ENCODE data around the gene STK24. TPM values are rescaled to one million over a fixed set of nuclear protein-coding genes. Genes with fewer than 3 reads are reported as not detected.

Gene STK24
- total RNA-seq, 1 donor from 2014 or later, result 53.8 TPM

DNA sequence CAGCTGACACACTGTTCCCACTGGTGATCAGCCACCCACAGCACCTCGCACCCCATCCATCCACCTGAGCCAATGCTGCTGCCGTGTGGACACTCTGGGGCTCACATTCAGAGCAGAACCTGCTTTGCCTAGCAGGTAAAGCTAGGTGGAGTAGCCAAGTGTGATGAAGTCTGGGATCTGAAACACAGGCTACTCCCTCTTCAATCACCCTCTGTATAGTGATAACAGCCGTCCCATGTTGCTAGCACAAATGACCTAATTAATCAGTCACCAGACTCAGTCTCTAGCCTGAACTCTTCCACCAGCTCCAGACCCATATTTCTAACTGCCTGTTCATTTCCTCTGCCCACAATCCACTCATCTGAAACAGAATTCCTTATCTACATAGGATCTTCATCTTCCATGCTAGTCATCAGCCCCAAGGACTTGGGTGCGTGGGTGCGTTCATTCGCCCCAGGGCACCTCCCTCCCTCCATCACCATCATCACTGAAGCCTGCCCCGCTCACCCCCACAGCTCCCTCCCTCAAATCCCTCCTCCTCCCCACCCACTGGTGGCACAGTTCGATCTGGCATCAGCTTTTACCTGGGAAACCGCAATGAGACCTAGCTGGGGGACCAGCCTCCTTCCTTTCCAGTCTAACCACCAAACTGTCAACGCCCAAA, 19.8 kb downstream of the STK24 start:
- DNase-seq, result no peak

DNA sequence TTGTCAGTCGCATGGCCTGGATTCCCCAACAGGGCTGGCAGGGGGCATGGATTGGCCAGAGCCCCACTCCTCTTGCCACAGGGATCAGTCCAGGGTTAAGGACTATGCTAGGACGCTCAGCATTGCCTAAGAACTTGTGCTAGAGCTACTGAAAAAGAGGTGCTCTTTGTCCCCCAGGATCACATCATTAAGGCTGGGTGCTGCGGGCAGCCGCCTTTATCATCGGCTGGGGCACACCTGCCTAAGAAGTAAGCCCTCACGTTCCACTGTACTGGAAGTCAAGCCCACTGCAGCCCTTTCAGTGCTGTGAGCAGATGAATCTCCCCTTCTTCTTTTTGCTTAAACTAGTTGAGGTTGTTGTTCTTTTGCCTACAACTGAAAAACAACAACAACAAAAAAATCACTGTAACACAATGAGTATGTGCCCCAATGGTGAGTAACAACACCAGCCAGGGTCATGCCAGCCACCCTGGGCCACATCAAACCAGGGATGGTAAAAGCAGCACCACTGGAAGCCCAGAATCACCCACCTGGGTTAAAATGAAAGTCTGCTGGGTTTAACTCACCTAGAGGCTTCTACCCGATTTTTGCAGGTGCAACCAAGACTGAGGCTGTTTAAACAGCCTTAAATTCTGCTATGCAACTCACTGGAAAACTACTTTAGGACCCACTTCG, 20.6 kb downstream of the STK24 start:
- DNase-seq, result no peak

DNA sequence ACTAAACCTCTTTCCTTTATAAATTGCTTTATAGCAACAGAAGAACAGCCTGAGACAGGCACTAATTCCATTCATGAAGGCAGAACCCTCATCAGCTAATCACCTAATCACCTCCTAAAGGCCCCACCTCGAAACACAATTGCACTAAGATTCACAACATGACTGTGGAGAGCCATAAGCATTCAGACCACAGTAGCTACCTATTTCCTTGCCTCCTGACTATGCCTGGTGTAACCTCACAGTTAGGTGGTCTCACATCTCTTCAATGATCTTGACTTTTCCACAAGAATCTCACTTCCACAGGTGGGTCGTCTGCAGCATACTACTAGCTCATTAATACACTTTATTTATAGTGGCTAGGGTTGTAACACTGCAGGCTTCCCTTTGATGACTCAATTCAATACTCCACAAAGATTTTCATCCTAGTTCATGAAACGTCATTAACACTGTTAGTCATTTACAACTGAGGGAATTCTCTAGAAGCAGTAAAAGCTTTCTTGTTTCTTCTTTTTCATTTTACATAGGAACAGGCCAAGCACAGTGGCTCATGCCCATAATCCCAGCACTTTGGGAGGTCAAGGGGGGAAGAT, 27.1 kb downstream of the STK24 start:
- DNase-seq, result no peak

DNA sequence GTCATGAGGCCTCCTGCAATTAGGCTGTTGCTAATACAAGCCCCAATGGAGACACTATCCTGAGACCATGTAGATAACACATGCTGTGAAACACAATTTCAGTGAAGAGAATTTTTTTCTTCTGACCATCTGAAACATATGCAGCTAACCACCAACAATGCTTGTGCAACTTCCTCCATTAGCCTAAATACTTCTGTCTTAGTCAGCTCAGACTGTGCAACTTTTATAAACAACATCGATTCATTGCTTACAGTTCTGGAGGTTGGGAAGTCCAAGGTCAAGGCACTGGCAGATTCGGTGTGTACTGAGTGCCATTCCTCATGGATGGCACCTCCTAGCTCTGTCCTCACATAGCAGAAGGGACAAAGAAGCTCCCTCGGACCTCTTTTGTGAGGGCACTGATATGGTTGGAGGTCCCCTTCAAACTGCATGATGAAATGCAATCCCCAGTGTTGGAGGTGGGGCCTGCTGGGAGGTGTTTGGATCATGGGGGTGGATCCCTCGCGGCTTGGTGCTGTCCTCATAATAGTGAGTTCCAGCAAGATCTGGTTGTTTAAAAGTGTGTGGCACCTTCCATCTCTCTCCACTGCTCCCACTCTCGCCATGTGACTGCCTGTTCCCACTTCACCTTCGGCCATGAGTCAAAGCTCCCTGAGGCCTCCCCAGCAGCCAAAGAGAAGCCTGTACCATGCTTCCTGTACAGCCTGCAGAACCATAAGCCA, 27.7 kb downstream of the STK24 start:
- DNase-seq, result no peak

DNA sequence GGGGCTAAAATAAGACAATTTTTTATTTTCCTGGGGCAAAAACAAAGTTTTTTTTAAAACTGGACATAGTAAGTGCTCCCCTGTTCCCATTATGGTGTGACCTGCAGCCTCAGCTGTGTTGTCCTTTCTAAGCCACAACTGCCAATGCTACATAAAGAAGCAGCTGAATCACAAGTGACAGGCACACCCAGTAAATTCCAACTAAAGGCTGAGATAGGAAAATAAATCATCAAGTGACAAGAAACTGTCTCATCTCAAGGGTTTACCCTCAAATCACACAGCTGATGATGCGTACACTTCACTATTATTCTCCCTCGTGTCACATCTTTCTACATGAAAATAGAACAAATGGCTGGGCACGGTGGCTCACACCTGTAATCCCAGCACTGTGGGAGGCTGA, 28.7 kb downstream of the STK24 start:
- no peak for DNase-seq

DNA sequence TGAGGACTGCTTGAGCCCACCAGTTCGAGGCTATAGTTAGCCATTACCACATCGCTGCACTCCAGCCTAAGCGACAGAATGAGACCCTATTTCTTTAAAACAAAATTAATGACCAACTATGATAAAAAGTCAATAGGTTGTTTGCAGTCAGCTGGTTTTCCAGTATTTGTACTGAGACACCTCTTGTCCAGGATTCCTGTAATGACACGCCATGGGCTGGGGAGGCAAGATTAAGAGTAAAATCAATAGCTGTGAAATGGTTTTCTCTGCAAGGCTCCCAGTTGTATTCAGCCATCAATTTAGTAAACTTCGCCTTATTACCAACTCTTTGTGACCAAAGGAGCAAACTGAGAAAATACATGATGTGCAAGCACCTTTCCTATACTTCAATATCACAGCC, 29.5 kb downstream of the STK24 start:
- DNase-seq, result no peak

DNA sequence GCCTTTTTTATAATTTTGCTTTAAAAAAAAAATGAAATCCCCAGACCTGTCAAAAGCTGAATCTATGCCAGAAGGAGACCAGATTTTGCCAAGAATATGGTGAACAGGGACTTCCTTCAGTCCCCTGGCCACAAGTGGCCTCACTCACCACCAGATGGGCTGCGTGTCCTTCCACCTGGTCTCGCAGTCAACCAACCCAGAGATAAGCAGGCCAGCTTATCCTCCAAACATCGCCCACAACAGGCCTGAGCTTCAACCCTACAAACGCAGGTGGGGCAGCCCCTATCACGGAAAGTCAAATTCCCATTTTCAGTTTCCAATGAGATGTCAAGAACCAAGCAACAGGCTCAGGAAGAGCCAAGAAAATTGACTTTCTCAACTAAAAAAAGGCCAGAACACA, 30.5 kb downstream of the STK24 start:
- no peak for DNase-seq

DNA sequence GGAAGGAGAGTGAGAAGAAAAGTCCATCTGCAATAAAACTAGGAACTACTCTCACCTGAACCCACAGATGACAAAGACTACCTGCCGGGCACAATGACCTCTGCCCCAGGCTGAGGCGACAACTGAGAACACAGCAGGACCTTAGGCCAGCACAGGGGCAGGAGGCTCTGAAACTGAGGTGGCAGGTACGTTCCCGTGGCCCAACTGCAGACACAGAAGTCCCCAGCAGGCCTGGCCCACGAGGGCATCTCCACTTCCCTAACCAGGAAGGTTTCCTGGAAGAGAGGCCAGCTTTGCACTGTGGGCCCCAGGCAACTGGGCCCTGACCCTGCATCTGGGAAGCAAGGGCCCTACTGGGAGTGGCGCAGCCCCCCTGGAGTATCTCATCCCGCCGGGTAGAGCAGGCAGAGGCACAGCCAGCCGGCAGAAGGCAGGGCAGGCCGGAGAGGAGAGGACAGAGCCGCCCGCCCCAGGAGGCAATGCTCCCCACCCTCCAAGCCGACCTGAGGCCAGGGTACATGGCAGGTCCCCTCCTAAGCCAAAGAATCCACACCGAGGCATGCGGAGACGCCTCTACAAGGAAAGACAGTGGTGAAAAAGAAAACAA, 32.7 kb downstream of the STK24 start:
- DNase-seq, result no peak

DNA sequence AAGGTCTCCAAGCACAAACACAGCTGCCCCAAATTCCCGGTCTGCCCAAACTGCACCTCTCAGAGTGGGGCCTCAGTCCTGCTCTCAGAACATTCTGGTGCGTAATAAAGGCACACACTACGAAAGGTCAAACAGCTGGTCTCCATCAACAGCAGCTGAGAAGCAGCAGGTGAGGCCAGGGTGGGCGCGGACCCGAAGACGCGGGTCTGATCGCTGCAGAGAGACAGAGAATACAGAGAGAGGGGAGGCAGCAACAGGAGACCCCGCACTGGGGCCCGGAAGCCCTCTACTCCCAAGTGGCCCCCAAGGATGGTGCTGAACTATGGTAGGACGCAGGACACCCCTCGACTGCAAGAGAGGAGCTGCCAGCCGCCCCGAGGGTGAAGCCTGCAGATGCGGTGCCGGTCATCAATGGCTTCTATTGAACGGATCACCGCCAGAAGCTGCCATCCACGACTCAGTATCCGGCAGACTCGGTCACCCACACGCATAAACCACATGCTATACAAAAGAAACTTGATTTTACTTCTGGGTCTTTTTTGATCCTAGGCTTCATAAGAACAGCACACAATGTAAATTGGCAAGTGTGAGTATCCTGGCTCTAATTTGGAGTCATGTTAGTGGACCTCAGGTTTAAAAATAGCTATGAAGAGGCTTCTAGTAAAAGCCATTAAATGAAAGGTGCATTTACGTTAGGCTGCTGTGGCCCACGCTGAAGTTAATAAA, 33.4 kb downstream of the STK24 start:
- no peak for DNase-seq

DNA sequence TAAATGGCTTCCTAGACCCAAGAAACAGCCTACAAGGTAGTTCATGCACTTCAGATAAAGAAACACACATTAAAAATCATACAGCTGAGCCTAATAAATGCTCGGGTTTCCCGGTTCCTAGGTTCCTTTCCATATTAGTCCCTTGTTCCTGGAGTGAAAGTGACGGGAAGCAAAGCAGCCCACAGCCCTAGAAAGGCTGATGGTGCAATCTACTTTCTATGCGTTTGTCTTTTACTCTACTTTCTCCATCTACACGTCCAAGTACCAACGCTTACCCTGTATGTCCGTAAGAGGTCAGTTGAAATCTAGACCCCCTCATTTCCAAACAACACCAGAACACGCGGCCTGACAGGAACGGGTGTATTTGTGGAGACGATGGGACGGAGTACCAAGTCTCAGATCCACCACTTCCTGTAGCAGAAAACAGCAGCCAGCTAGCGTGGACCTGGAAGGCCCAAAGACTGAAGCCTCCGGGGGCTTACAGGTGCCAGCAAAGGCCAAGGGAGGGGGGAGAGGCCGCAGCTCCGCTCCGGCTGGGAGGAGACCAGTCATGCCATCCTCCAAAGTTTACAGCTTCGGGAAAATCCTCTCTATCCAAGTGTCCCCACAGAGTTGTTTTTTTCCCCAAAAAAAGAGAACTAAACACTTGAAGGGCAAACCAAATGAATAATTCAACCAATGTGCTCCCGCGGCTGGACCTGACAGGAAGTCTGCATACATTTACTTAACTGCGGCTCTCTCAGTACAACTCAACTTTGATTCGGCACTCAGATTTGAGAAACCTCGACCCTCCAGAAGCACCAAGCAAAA, 34.1 kb downstream of the STK24 start:
- no peak for DNase-seq

DNA sequence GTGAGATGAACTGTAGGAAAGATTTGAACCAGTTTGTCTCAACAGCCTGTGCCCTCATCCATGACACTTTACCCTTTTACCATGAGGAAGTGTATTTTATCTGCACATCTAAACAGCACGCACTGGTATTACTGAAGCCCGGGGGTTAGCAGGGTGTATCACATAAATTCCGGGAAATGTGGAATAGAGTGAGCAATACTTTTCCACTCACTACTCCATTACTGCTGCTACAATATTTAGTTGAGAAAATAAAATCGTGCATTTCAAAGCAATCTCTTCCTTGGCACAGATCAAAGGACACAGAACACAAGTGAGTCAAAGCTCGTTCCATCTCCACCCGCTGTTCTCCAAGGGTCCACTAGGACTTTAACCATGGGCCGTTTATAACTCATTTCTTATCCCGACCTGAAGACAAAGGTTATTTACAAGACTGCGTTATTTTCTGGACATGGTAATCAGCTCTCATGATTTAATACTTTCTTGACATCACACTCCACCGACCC, 35.2 kb downstream of the STK24 start:
- no peak for DNase-seq

DNA sequence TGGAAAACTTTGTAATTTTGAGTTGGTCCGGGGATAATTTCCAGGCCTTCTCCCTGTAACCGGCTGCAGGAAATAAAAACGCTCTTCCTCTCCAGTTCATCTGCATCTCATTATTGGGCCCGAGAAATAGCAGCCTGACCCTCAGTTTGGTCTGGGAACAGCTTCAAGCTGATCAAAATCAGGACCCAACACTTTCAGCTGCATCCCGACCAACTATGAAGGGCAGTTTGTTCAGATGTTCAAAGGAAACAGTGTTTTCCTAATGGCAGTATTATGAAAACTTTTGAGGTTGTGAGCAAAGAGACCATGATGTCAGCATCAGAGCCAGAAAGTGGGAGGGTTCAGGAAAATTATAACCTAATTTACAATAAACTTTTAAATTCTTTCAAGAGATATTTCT, 35.7 kb downstream of the STK24 start:
- no peak for DNase-seq

DNA sequence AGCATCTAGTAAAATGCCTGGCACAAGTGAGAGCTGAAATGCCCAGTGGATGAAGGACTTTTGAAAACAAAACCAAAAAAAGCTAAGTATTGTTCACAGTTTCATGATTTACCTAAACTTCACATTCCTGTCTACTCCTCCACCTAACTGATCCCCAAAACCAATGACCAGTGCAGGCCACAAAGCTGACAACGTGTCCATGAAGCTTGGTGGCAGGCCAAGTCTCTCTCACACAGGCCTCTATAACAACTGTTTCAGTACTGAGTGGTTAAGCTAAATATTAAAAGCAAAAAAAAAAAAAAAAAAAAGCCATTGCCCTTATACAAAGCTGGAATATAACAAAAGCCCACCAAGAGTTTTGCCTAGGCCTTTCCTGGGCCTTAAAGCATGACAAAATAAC, 36.4 kb downstream of the STK24 start:
- no peak for DNase-seq

DNA sequence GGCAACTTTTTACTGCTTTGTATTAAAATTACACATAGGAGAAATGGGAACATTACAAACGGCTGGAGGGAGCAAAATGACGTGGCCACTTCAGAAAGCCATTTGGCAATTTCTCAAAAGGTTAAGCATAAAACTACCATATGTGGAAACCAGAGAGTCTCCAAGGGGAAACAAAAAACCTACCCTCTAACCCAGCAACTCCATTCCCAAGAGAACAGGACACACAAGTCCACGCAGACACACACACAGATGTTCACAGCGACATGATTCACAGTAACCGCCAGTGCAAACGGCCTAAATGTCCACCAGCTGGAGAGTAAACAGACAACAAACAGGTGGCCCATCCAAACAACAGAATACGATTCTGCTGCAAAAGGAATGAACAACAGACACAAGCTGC, 37.2 kb downstream of the STK24 start:
- no peak for DNase-seq

DNA sequence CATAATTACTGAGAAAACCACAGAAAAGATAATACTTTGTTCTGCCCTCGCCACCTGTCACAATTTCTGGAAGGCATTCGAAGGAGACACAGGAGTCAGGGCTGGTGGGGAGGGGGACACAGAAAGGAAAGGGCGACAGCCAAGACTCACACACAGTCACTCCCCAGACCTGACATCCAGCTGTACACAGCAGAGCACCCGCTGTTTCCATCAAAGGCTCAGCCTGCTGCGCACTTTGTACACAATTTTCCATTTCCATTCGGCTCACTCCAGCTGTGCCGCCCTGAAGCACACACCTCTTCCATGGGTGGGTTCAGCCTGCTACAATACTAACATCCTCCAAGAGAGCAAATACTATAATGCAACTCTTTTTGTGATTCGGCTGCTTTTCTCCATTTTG, 38.0 kb downstream of the STK24 start:
- no peak for DNase-seq

DNA sequence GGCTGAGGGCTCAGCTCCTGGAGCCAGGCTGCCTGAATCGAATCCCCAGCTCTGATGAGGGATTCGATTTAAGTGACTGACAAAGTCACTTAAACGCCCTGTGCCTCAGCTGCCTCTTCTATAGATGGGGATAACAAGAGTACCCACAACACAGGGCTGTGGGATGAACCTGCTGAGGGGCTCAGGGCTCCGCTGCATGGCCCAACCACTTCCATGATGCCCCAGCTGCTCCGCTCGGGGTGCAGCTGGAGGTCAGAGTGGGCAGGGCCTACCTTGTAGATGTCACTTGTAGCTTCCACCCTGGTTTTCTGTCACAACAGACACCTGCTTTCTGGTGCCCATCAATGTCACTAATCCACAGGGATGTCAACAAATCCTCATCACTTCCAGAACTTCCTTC, 39.2 kb downstream of the STK24 start:
- no peak for DNase-seq

DNA sequence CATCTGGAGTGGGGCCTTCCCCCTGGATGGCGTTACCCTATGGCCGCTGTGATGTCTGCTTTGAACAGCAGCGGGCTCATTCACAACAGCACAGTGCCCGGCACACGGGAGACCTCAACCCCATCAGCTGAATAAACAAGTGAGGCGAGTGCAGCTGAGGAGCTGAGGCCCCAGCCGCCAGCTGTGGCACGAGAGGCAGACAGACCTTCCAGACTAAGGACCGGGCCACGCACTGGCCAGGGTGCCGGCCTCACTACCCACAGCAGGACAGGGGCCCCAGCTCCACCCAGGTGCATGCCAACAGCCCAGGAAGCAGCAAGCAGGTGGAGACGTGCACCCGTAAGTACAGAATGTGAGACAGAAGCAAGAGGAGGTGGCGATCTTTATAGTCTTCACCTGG, 39.6 kb downstream of the STK24 start:
- DNase-seq, result no peak

DNA sequence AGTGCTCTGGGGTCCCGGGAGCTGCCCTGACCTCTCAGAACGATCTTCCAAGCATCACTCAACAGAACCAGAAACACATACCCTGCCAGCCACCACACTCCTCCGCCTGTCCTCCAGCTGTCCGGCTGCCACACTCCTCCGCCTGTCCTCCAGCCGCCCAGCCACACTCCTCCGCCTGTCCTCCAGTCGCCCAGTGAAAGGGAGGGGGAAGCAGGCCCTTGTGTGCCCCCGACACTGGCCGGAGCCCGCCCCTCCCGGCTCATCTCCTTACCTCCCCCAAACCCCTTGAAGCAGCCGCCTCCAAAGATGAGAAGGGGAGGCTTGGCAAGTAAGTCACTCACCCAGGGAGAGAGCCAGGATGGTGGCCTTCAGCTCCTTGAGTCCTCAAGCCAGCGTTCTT, 40.2 kb downstream of the STK24 start:
- DNase-seq, result no peak

DNA sequence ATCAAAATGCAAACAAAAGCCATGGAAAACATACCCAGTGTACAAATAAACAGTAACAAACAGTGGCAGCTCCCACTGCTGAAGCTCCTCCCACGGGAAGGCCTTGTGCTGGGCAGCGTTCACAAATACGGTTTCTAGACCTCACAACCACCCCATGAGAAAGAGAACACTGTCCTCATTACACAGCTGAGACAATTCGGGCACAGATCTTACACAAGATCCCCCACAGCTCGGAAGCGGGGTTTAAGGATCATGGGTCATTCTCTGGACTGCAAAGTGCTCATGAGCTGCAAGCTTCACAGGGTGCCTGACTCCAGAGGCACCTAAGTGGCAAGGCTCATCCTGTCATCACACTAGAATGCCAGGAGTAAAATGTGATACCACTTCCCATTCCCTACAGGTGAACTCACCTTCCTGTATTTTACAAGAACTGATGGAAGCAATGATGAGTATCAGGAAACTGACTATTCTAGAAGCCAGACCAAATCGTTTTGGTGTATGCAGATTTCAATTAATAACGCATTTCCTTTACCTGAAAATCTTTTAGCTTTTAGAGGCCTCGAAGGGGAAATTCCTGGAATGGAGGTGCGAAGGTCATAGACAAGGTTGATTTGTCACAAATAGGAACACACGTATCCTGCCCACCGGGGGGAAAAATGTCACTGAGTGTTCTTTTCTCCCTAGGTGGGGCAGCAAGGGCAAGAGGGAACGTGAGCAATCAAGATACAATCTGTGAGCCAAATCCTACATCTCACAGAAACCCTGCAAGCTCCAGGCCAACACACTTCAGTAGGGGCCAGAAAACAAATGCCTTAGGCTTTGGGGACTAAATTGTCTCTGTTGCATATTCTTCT, 41.2 kb downstream of the STK24 start:
- no peak for DNase-seq

DNA sequence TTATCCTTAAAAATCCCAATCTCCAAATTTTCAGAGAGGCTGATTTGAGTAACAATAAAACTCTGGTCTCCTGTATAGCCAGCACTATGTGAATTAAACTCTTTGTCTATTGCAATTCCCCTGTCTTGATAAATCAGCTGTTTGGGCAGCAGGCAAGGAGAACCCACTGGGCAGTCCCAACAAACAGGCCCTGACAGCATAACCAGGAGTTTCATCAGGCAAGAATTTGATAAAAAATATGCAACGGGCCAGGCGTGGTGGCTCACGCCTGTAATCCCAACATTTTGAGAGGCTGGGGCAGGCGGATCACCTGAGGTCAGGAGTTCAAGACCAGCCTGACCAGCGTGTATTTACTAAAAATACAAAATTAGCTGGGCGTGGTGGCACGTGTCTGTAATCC, 42.1 kb downstream of the STK24 start:
- DNase-seq, result no peak
